Choroid plexus epithelial cell (primary cell): ENCODE measurements around the gene RAG1.

Experiments used
- DNase-seq: peaks from one replicate; pipeline ENCODE4 v3.0.0-alpha.2; 2010; ENCODE audit warnings: low read depth
- H3K4me3 ChIP-seq: 2 replicates; pipeline ENCODE4 v1.5.1; 2011; ENCODE audit warnings: low read depth, mild to moderate bottlenecking, control low read depth, low read length, moderate library complexity
- CTCF ChIP-seq: conservative IDR thresholded peaks from 2 replicates; pipeline ENCODE4 v1.5.1; 2011; ENCODE audit warnings: low read depth, mild to moderate bottlenecking, control low read depth, inconsistent platforms, low read length, moderate library complexity

RAG1 gene

GRCh38 chr11:36601155-36601554 is 33.3 kb downstream of the RAG1 start:
- DNase-seq, result no peak
- H3K4me3 ChIP-seq, result no peak overlapping the region

GRCh38 chr11:36602135-36602534 is 34.3 kb downstream of the RAG1 start:
- no peak for DNase-seq
- no peak for TF ChIP-seq CTCF

More at GRCh38 chr11:36601155-36601554, 33.3 kb downstream of the RAG1 start:
- no peak for TF ChIP-seq CTCF

GRCh38 chr11:36605221-36606216 is 37.7 kb downstream of the RAG1 start:
- H3K4me3 ChIP-seq, result no peak overlapping the region
- DNase-seq, result no peak
- no peak for TF ChIP-seq CTCF

More at GRCh38 chr11:36602135-36602534, 34.3 kb downstream of the RAG1 start:
- H3K4me3 ChIP-seq, result no peak overlapping the region

- H3K4me3 ChIP-seq, result no peak overlapping the region
- TF ChIP-seq CTCF, result no peak
- no peak for DNase-seq
These were observed 40.8 kb downstream of the RAG1 start for GRCh38 chr11:36608491-36609199.

- H3K4me3 ChIP-seq, result no peak overlapping the region
- TF ChIP-seq CTCF, result no peak
- no peak for DNase-seq
These were observed 41.6 kb downstream of the RAG1 start for GRCh38 chr11:36609383-36609782.

- TF ChIP-seq CTCF, result no peak
- no peak for DNase-seq
- no peak overlapping the region for H3K4me3 ChIP-seq
These were observed 48.0 kb downstream of the RAG1 start for GRCh38 chr11:36615826-36616225.
